IMR-90 (cell line): ENCODE results near the gene HYDIN. TPM values are rescaled to one million over a fixed set of nuclear protein-coding genes. Genes with fewer than 3 reads are reported as not detected.

ENCODE experiments used
- ATAC-seq: fragments of 200-7000 bp; cut with Tn5 transposase; 2 replicates; pipeline ENCODE4 v1.9.1; 2020; ENCODE audit warnings: low read depth, mild to moderate bottlenecking, moderate library complexity
- BruUV-seq: library from RNA; stranded (reverse); fragments of 400-500 nt; replicated peaks from 2 replicates; lab custom pipeline; 2021; lab: Mats Ljungman, UMichigan
- CTCF ChIA-PET: fragments of 300-600 bp; formaldehyde crosslinking; extraction: SDS; loops from one replicate; lab custom pipeline; 2021; ENCODE audit warnings: antibody characterized with exemption; lab: Yijun Ruan, JAX
- POLR2A ChIA-PET: fragments of 300-600 bp; sonication (Branson Sonifier 250); formaldehyde crosslinking; loops from one replicate; lab custom pipeline; 2022; ENCODE audit warnings: antibody characterized with exemption; ENCODE audit not compliant: unreplicated experiment; lab: Charles Lee
- DNase-seq: peaks from one replicate; pipeline ENCODE4 v3.0.0; 2013
- H2AFZ ChIP-seq: replicated peaks from 2 replicates; pipeline ENCODE3; 2013; ENCODE audit warnings: low read length, mild to moderate bottlenecking; ENCODE audit not compliant: poor library complexity
- H2AK5ac ChIP-seq: 2 replicates; pipeline ENCODE4 v1.6.1; 2013; ENCODE audit warnings: low read depth, low read length, inconsistent platforms
- H2AK9ac ChIP-seq: replicated peaks from 2 replicates; pipeline ENCODE3; 2013; ENCODE audit warnings: mild to moderate bottlenecking, low read depth, low read length, moderate library complexity; ENCODE audit not compliant: poor library complexity
- H2BK120ac ChIP-seq: 2 replicates; pipeline ENCODE4 v1.6.1; 2013; ENCODE audit warnings: low read depth, low read length, inconsistent platforms
- H2BK15ac ChIP-seq: 3 replicates; pipeline ENCODE4 v1.6.1; 2013; ENCODE audit warnings: low read depth, low read length, inconsistent platforms
- H2BK20ac ChIP-seq: 2 replicates; pipeline ENCODE4 v1.6.1; 2013; ENCODE audit warnings: low read depth, mild to moderate bottlenecking, inconsistent platforms, low read length, moderate library complexity
- H2BK5ac ChIP-seq: 2 replicates; pipeline ENCODE4 v1.6.1; 2013; ENCODE audit warnings: mild to moderate bottlenecking, low read depth, low read length, inconsistent platforms; ENCODE audit not compliant: poor library complexity, severe bottlenecking
- H3K14ac ChIP-seq: replicated peaks from 2 replicates; pipeline ENCODE4 v1.6.1; 2013; ENCODE audit warnings: low read depth, low read length, inconsistent platforms
- H3K18ac ChIP-seq: 2 replicates; pipeline ENCODE4 v1.6.1; 2013; ENCODE audit warnings: low read depth, low read length, control low read depth
- H3K23ac ChIP-seq: 2 replicates; pipeline ENCODE4 v1.6.1; 2013; ENCODE audit warnings: low read depth, low read length, inconsistent platforms
- H3K27ac ChIP-seq: 2 replicates; pipeline ENCODE4 v1.5.1; 2013; ENCODE audit warnings: mild to moderate bottlenecking, control low read depth, low read length; ENCODE audit not compliant: insufficient read depth
- H3K27me3 ChIP-seq: 2 replicates; pipeline ENCODE4 v1.6.1; 2013; ENCODE audit warnings: low read length; ENCODE audit not compliant: control insufficient read depth, insufficient read depth
- H3K36me3 ChIP-seq: 2 replicates; pipeline ENCODE4 v1.6.1; 2013; ENCODE audit warnings: low read length, mixed read lengths; ENCODE audit not compliant: control insufficient read depth, insufficient read depth
- H3K4ac ChIP-seq: 2 replicates; pipeline ENCODE4 v1.6.1; 2013; ENCODE audit warnings: low read depth, low read length, inconsistent platforms
- H3K4me1 ChIP-seq: 2 replicates; pipeline ENCODE4 v1.6.1; 2013; ENCODE audit warnings: low read length, mixed read lengths; ENCODE audit not compliant: control insufficient read depth, insufficient read depth
- H3K4me2 ChIP-seq: 2 replicates; pipeline ENCODE4 v1.6.1; 2013; ENCODE audit warnings: low read depth, mild to moderate bottlenecking, control low read depth, low read length, moderate library complexity
- H3K4me3 ChIP-seq: 2 replicates; pipeline ENCODE4 v1.5.1; 2013; ENCODE audit warnings: low read depth, mild to moderate bottlenecking, control low read depth, low read length, moderate library complexity; ENCODE audit not compliant: insufficient read depth
- H3K56ac ChIP-seq: 2 replicates; pipeline ENCODE4 v1.6.1; 2013; ENCODE audit warnings: low read length, inconsistent platforms; ENCODE audit not compliant: insufficient read depth; ENCODE audit errors: extremely low read depth
- H3K79me1 ChIP-seq, 2 experiments: 2 replicates each; pipeline ENCODE4 v1.6.1; 2013; ENCODE audit warnings: low read length in 2 of 2, inconsistent platforms in 1 of 2, low read depth in 1 of 2
- H3K9ac ChIP-seq: 2 replicates; pipeline ENCODE4 v1.6.1; 2013; ENCODE audit warnings: low read depth, low read length, control low read depth
- H3K9me1 ChIP-seq: 2 replicates; pipeline ENCODE4 v1.6.1; 2013; ENCODE audit warnings: low read length, inconsistent platforms; ENCODE audit not compliant: insufficient read depth
- H3K9me3 ChIP-seq: 2 replicates; pipeline ENCODE4 v1.6.1; 2013; ENCODE audit warnings: low read length; ENCODE audit not compliant: control insufficient read depth, insufficient read depth
- H4K20me1 ChIP-seq: 2 replicates; pipeline ENCODE4 v1.6.1; 2013; ENCODE audit warnings: low read length, inconsistent platforms; ENCODE audit not compliant: insufficient read depth
- H4K5ac ChIP-seq: 2 replicates; pipeline ENCODE4 v1.6.1; 2013; ENCODE audit warnings: mild to moderate bottlenecking, low read depth, low read length, control low read depth
- H4K8ac ChIP-seq, 2 experiments: 2 replicates each; pipeline ENCODE4 v1.6.1; 2013; ENCODE audit warnings: low read depth in 2 of 2, low read length in 2 of 2, control low read depth in 1 of 2, inconsistent platforms in 1 of 2
- H4K91ac ChIP-seq: 2 replicates; pipeline ENCODE4 v1.6.1; 2013; ENCODE audit warnings: low read depth, low read length, inconsistent platforms; ENCODE audit not compliant: insufficient read depth
- BHLHE40 ChIP-seq: fragments of 150-350 bp; IDR thresholded peaks from 2 replicates; pipeline ENCODE4 v1.6.1; 2016; ENCODE audit warnings: mild to moderate bottlenecking, low read depth, low read length
- CEBPB ChIP-seq: IDR thresholded peaks from 2 replicates; pipeline ENCODE4 v1.6.1; 2012; ENCODE audit warnings: low read depth, low read length, improper control_type of control experiment
- CHD1 ChIP-seq: IDR thresholded peaks from 2 replicates; pipeline ENCODE4 v1.6.1; 2012; ENCODE audit warnings: low read depth, low read length, improper control_type of control experiment
- CTCF ChIP-seq: conservative IDR thresholded peaks from 2 replicates; pipeline ENCODE4 v1.5.1; 2012; ENCODE audit warnings: mild to moderate bottlenecking, low read depth, low read length, improper control_type of control experiment
- ELK1 ChIP-seq: fragments of 150-350 bp; IDR thresholded peaks from 2 replicates; pipeline ENCODE4 v1.6.1; 2016; ENCODE audit warnings: low read depth, mild to moderate bottlenecking, low read length, moderate library complexity, borderline replicate concordance
- FOS ChIP-seq: fragments of 150-350 bp; IDR thresholded peaks from 2 replicates; pipeline ENCODE4 v1.6.1; 2016; ENCODE audit warnings: low read depth, low read length
- MAFK ChIP-seq: IDR thresholded peaks from 2 replicates; pipeline ENCODE4 v1.6.1; 2012; ENCODE audit warnings: low read depth, low read length, improper control_type of control experiment
- MAZ ChIP-seq: IDR thresholded peaks from 2 replicates; pipeline ENCODE4 v1.6.1; 2012; ENCODE audit warnings: low read depth, mild to moderate bottlenecking, low read length, improper control_type of control experiment, moderate library complexity, borderline replicate concordance
- MXI1 ChIP-seq: IDR thresholded peaks from 2 replicates; pipeline ENCODE4 v1.6.1; 2012; ENCODE audit warnings: low read depth, mild to moderate bottlenecking, low read length, moderate library complexity, borderline replicate concordance
- NFE2L2 ChIP-seq: fragments of 150-350 bp; IDR thresholded peaks from 2 replicates; pipeline ENCODE4 v1.6.1; 2016; ENCODE audit warnings: low read depth, mild to moderate bottlenecking, low read length
- POLR2A ChIP-seq: IDR thresholded peaks from 2 replicates; pipeline ENCODE4 v1.6.1; 2012; ENCODE audit warnings: mild to moderate bottlenecking, low read depth, low read length
- RAD21 ChIP-seq: IDR thresholded peaks from 2 replicates; pipeline ENCODE4 v1.6.1; 2012; ENCODE audit warnings: low read length, improper control_type of control experiment
- RCOR1 ChIP-seq: IDR thresholded peaks from 2 replicates; pipeline ENCODE4 v1.6.1; 2012; ENCODE audit warnings: mild to moderate bottlenecking, low read length, improper control_type of control experiment; ENCODE audit not compliant: insufficient replicate concordance
- RFX5 ChIP-seq: IDR thresholded peaks from 2 replicates; pipeline ENCODE4 v1.8.0; 2012; ENCODE audit warnings: low read depth, mild to moderate bottlenecking, low read length, moderate library complexity
- SMC3 ChIP-seq: fragments of 150-350 bp; IDR thresholded peaks from 2 replicates; pipeline ENCODE4 v1.6.1; 2016; ENCODE audit warnings: low read depth, mild to moderate bottlenecking, antibody characterized with exemption, low read length, moderate library complexity
- USF2 ChIP-seq: fragments of 150-350 bp; IDR thresholded peaks from 2 replicates; pipeline ENCODE4 v1.6.1; 2017; ENCODE audit warnings: mild to moderate bottlenecking, antibody characterized with exemption, low read length, low read depth
- WGBS, 2 experiments: methylation state at CpG; one replicate each; pipeline versions ENCODE4 v1.1.5 to v1.1.7; 2013; ENCODE audit warnings: missing lambda C conversion rate in 2 of 2; ENCODE audit not compliant: insufficient read length in 1 of 2; ENCODE audit errors: extremely low coverage in 2 of 2; 5-methylcytosine and 5-hydroxymethylcytosine counted together
- dilution Hi-C: fragments of 300-500 bp; cut with HindIII; formaldehyde crosslinking; loops from one replicate; pipeline ENCODE4 v1.14.3; 2018; ENCODE audit warnings: low sequenced_read_pairs; ENCODE audit not compliant: unreplicated experiment
- in situ Hi-C: fragments of 300-500 bp; cut with MboI; formaldehyde crosslinking; loops from 3 replicates; pipeline ENCODE4 v1.14.3; 2019; ENCODE audit warnings: low sequenced_read_pairs, inconsistent platforms, mixed read lengths
- intact Hi-C: fragments of 100-400 bp; cut with micrococcal nuclease; formaldehyde crosslinking; loops from 2 replicates; pipeline ENCODE4 v1.10.0; 2022
- polyA plus RNA-seq, 3 experiments: library from polyadenylated mRNA; depleted of rRNA; stranded (reverse); fragments of >200 nt; gene quantifications; 2 replicates each; pipeline ENCODE4 v1.2.3, GENCODE V29; 2012; ENCODE audit warnings: low replicate concordance in 1 of 3
- total RNA-seq: library from RNA; depleted of rRNA; stranded (reverse); fragments of >200 nt; gene quantifications from 2 replicates; pipeline ENCODE4 v1.2.3, GENCODE V29; 2012

HYDIN gene
- total and polyA plus RNA-seq, 2 of the 4 experiments (the other 2 are of a cell fraction): 0.18 to 0.27 TPM

GRCh38 chr16:70790815-70791214 lies 439.7 kb downstream of the HYDIN start:
- H3K56ac ChIP-seq: no peak overlapping the region
- TF ChIP-seq MAFK (no peak), FOS (no peak), BHLHE40 (no peak), RCOR1 (no peak), CHD1 (no peak), NFE2L2 (no peak), ELK1 (no peak), RAD21 (no peak), MAZ (no peak), MXI1 (no peak), USF2 (no peak), CEBPB (no peak), SMC3 (no peak), RFX5 (no peak), POLR2A (no peak), CTCF (no peak)
- ATAC-seq: no peak
- no peak overlapping the region for H3K14ac ChIP-seq
- H2AFZ ChIP-seq: no peak overlapping the region
- no peaks in the 10 kb centered on the region; the same call in 1 of the 2 replicates for H3K4me1 ChIP-seq
- H2AK9ac ChIP-seq: no peak overlapping the region
- H3K27me3 ChIP-seq: no peaks in the 10 kb centered on the region
- in situ Hi-C loops: loop anchor here (25.0 kb wide), 2 partner anchors 496 to 696 kb away; partner anchors contain the start of genes CMTR2 and ZNF19
- H4K8ac ChIP-seq: no peak overlapping the region
- no peak overlapping the region for H2BK120ac ChIP-seq
- no peak overlapping the region for H2AK5ac ChIP-seq
- peaks cover 7% of the 10 kb centered on the region; the same call in 1 of the 2 replicates for H3K36me3 ChIP-seq
- dilution Hi-C loops: no loop called here
- H3K9me1 ChIP-seq: peaks cover 7% of the 10 kb centered on the region; the same call in 1 of the 2 replicates
- H4K91ac ChIP-seq: no peak overlapping the region
- no peaks in the 10 kb centered on the region for H3K9me3 ChIP-seq
- no peak for DNase-seq
- H2BK15ac ChIP-seq: no peak overlapping the region
- WGBS, 2 experiments: 30% methylated on average over 4 of the region's 8 CpGs; no CpG with 5 or more reads in 1 of the 2 experiments
- H3K4me2 ChIP-seq: no peak overlapping the region
- no peak overlapping the region for H3K9ac ChIP-seq
- H3K18ac ChIP-seq: no peak overlapping the region
- peaks cover 42% of the 10 kb centered on the region for H4K20me1 ChIP-seq
- H2BK20ac ChIP-seq: no peak overlapping the region
- no peak overlapping the region for H3K23ac ChIP-seq
- ChIA-PET CTCF (no interaction called here), POLR2A (no interaction called here)
- peaks cover 46 to 76% of the 10 kb centered on the region in 2 experiments for H3K79me1 ChIP-seq
- intact Hi-C loops: no loop called here
- H2BK5ac ChIP-seq: no peak overlapping the region
- no peak overlapping the region for H3K27ac ChIP-seq
- H4K5ac ChIP-seq: no peak overlapping the region
- no TSS peak for BruUV-seq
- H3K4me3 ChIP-seq: no peak overlapping the region
- H3K4ac ChIP-seq: no peak overlapping the region
